HG03139 (cell line): ENCODE measurements around the gene ADAM8.

Source experiments
- ATAC-seq: cut with Tn5 transposase; IDR thresholded peaks from one replicate; pipeline ENCODE4 v1.9.1; 2021; ENCODE audit not compliant: unreplicated experiment

The ADAM8 gene

GRCh38 chr10:133282846-133283390 is 6.2 kb upstream of the ADAM8 start:
- ATAC-seq, result no peak

GRCh38 chr10:133281628-133282372 is 5.1 kb upstream of the ADAM8 start:
- no peak for ATAC-seq

- ATAC-seq, result no peak
Observed at GRCh38 chr10:133281084-133281483, 4.4 kb upstream of the ADAM8 start.

- ATAC-seq, result no peak
Observed at GRCh38 chr10:133280391-133281059, 3.9 kb upstream of the ADAM8 start.

GRCh38 chr10:133279326-133280226 is 2.9 kb upstream of the ADAM8 start:
- no peak for ATAC-seq

GRCh38 chr10:133278577-133279265 is 2.1 kb upstream of the ADAM8 start:
- peak; percentile 45 for ATAC-seq

GRCh38 chr10:133277993-133278576 is 1.4 kb upstream of the ADAM8 start:
- no peak for ATAC-seq

- ATAC-seq, result no peak
Observed at GRCh38 chr10:133277277-133277992, 767 bp upstream of the ADAM8 start.

- ATAC-seq, result no peak
Observed at GRCh38 chr10:133276100-133276434, 601 bp downstream of the ADAM8 start.

- ATAC-seq, result peak; percentile 31
Observed at GRCh38 chr10:133275684-133276092, 980 bp downstream of the ADAM8 start.

GRCh38 chr10:133274751-133275683 is 1.7 kb downstream of the ADAM8 start:
- ATAC-seq, result peak; percentile 38

- ATAC-seq, result no peak
Observed at GRCh38 chr10:133273534-133274143, 3.0 kb downstream of the ADAM8 start.

- no peak for ATAC-seq
Observed at GRCh38 chr10:133272964-133273420, 3.7 kb downstream of the ADAM8 start.

- ATAC-seq, result no peak
Observed at GRCh38 chr10:133272301-133272963, 4.2 kb downstream of the ADAM8 start.

GRCh38 chr10:133271521-133272300 is 5.0 kb downstream of the ADAM8 start:
- no peak for ATAC-seq

GRCh38 chr10:133270773-133271297 is 5.8 kb downstream of the ADAM8 start:
- no peak for ATAC-seq

GRCh38 chr10:133270204-133270603 is 6.5 kb downstream of the ADAM8 start:
- no peak for ATAC-seq
